A673 (cell line): ENCODE results near the gene ZMYND8. TPM values are rescaled to one million over a fixed set of nuclear protein-coding genes. Genes with fewer than 3 reads are reported as not detected.

ENCODE experiments used
- BruUV-seq: library from RNA; stranded (reverse); fragments of 400-500 nt; replicated peaks from 2 replicates; lab custom pipeline; 2021; lab: Mats Ljungman, UMichigan
- CTCF ChIA-PET: fragments of 300-600 bp; sonication (Branson Sonifier 250); formaldehyde crosslinking; loops from one replicate; lab custom pipeline; 2022; ENCODE audit warnings: antibody characterized with exemption; lab: Charles Lee
- POLR2A ChIA-PET: fragments of 300-600 bp; sonication (Branson Sonifier 250); formaldehyde crosslinking; loops from one replicate; lab custom pipeline; 2022; ENCODE audit warnings: antibody characterized with exemption; ENCODE audit not compliant: low non-redundant PET; lab: Charles Lee
- DNase-seq: peaks from one replicate; pipeline ENCODE4 v3.0.0-alpha.2; 2015; ENCODE audit warnings: low spot score
- H3K27ac ChIP-seq: fragments of 200-600 bp; sonication (generic); 2 replicates; pipeline ENCODE4 v1.5.1; 2016; ENCODE audit warnings: mixed run types, low read depth, mild to moderate bottlenecking, mixed read lengths, antibody characterized with exemption, low read length; ENCODE audit not compliant: poor library complexity, severe bottlenecking
- H3K27me3 ChIP-seq: fragments of 200-600 bp; sonication (generic); replicated peaks from 2 replicates; pipeline ENCODE4 v1.6.1; 2017; ENCODE audit warnings: mixed run types, low read depth, mild to moderate bottlenecking, mixed read lengths, antibody characterized with exemption, low read length; ENCODE audit not compliant: insufficient read depth, poor library complexity
- H3K36me3 ChIP-seq: fragments of 200-600 bp; sonication (generic); 2 replicates; pipeline ENCODE4 v1.6.1; 2016; ENCODE audit warnings: mixed run types, mild to moderate bottlenecking, mixed read lengths, antibody characterized with exemption, low read length; ENCODE audit not compliant: insufficient read depth, poor library complexity, severe bottlenecking
- H3K4me1 ChIP-seq: fragments of 200-600 bp; sonication (generic); 2 replicates; pipeline ENCODE4 v1.6.1; 2017; ENCODE audit warnings: mixed run types, mild to moderate bottlenecking, mixed read lengths, antibody characterized with exemption, low read length; ENCODE audit not compliant: insufficient read depth, poor library complexity, severe bottlenecking
- H3K4me3 ChIP-seq: fragments of 200-600 bp; sonication (generic); 2 replicates; pipeline ENCODE4 v1.5.1; 2016; ENCODE audit warnings: low read depth, mixed run types, mild to moderate bottlenecking, mixed read lengths, low read length; ENCODE audit not compliant: poor library complexity, severe bottlenecking
- H3K9me3 ChIP-seq: fragments of 200-600 bp; sonication (generic); 2 replicates; pipeline ENCODE4 v1.6.1; 2016; ENCODE audit warnings: mixed run types, low read depth, mild to moderate bottlenecking, mixed read lengths, antibody characterized with exemption, low read length; ENCODE audit not compliant: poor library complexity, severe bottlenecking
- EZH2 ChIP-seq: fragments of 200-600 bp; sonication (generic); IDR thresholded peaks from 2 replicates; pipeline ENCODE4 v1.6.1; 2017; ENCODE audit warnings: borderline replicate concordance, low read depth, mild to moderate bottlenecking, mixed read lengths, antibody characterized with exemption, low read length; ENCODE audit not compliant: poor library complexity, severe bottlenecking
- intact Hi-C: fragments of 100-400 bp; cut with micrococcal nuclease; formaldehyde crosslinking; loops from one replicate; pipeline ENCODE4 v1.10.0; 2022; ENCODE audit not compliant: unreplicated experiment
- total RNA-seq: library from RNA; stranded (reverse); gene quantifications from 2 replicates; pipeline ENCODE4 v1.2.3, GENCODE V29; 2021
- TF ChIP-seq, protein P1 (sequence below): fragments of 300-800, 200-600 bp; sonication (generic); conservative IDR thresholded peaks from 2 replicates; pipeline ENCODE4 v1.5.1; 2017; ENCODE audit warnings: low read depth, mild to moderate bottlenecking, antibody characterized with exemption, low read length, moderate library complexity, mixed read lengths

The ZMYND8 gene
- total RNA-seq, 1 experiment from 2014 or later, result 31.3 TPM

DNA sequence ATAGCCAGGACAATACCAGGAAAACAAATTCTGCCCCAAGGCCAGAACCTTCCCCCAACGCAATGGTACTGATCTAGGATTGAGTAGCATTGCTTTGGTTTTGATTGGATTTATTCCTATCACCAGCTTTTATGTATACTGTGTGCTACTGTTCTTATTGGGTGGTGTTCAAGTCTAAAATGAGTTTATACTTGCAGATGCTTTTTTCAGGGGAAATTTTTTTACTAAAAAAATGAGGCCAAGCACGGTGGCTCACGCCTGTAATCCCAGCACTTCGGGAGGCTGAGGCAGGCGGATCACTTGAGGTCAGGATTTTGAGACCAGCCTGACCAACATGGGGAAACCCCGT lies 116.8 kb downstream of the ZMYND8 start:
- ChIA-PET CTCF (no interaction called here), POLR2A (no interaction called here)
- Histone ChIP-seq H3K27ac (no peak overlapping the region), H3K9me3 (no peaks in the 10 kb centered on the region), H3K4me1 (no peaks in the 10 kb centered on the region), H3K27me3 (no peaks in the 10 kb centered on the region), H3K4me3 (no peak overlapping the region), H3K36me3 (peaks cover 26% of the 10 kb centered on the region)
- no TSS peak for BruUV-seq
- intact Hi-C loops, result no loop called here
- TF ChIP-seq, protein P1, sequence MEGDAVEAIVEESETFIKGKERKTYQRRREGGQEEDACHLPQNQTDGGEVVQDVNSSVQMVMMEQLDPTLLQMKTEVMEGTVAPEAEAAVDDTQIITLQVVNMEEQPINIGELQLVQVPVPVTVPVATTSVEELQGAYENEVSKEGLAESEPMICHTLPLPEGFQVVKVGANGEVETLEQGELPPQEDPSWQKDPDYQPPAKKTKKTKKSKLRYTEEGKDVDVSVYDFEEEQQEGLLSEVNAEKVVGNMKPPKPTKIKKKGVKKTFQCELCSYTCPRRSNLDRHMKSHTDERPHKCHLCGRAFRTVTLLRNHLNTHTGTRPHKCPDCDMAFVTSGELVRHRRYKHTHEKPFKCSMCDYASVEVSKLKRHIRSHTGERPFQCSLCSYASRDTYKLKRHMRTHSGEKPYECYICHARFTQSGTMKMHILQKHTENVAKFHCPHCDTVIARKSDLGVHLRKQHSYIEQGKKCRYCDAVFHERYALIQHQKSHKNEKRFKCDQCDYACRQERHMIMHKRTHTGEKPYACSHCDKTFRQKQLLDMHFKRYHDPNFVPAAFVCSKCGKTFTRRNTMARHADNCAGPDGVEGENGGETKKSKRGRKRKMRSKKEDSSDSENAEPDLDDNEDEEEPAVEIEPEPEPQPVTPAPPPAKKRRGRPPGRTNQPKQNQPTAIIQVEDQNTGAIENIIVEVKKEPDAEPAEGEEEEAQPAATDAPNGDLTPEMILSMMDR, result no peak
- no peak for DNase-seq

- intact Hi-C loops, result no loop called here
- Histone ChIP-seq H3K36me3 (peaks cover 28% of the 10 kb centered on the region), H3K27ac (no peak overlapping the region), H3K4me3 (no peak overlapping the region), H3K9me3 (no peaks in the 10 kb centered on the region), H3K27me3 (no peaks in the 10 kb centered on the region), H3K4me1 (no peaks in the 10 kb centered on the region)
- CTCF ChIA-PET, result no interaction called here
- TF ChIP-seq, protein P1, result no peak
- TF ChIP-seq EZH2, result no peak
- BruUV-seq, result no TSS peak
- DNase-seq, result no peak
- POLR2A ChIA-PET, result no interaction called here
Measured at GRCh38 chr20:47238780-47239718, 117.5 kb downstream of the ZMYND8 start.

DNA sequence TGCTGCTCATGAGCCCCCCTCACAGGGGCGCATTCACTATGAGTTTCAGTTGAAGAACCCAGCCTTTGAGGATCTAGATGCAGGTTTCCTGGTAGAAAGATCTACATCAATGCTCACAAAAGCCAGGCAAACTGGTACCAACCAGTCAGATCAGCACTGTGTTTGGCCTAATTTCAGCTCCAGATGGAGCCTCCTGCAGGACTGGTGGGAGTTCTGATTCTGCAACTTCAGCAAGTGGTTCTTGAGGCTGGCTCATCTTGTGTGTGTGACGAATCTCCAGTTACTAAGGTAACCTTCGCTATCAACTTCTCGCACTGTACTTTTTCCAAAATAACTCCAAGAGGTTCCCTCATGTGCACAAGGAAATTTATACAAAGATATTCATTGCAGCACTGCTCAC lies 118.8 kb downstream of the ZMYND8 start:
- DNase-seq, result no peak
- Histone ChIP-seq H3K4me1 (no peaks in the 10 kb centered on the region), H3K27ac (no peak overlapping the region), H3K4me3 (no peak overlapping the region), H3K36me3 (peaks cover 30% of the 10 kb centered on the region), H3K9me3 (no peaks in the 10 kb centered on the region), H3K27me3 (no peaks in the 10 kb centered on the region)
- ChIA-PET CTCF (no interaction called here), POLR2A (no interaction called here)
- no TSS peak for BruUV-seq
- no peak for TF ChIP-seq EZH2
- TF ChIP-seq, protein P1, result no peak
- intact Hi-C loops, result no loop called here
